ENCODE results near the gene SLC2A9. TPM values are rescaled to one million over a fixed set of nuclear protein-coding genes. Genes with fewer than 3 reads are reported as not detected.

The SLC2A9 gene
- total RNA-seq: under 1 TPM; 0.54 TPM

GRCh38 chr4:10020871-10021652, at the start of gene SLC2A9:
Gene SLC2A9 (minus strand): TSS chr4:10021497. CDS start chr4:10021429, 68 bp downstream.
- DNase-seq (no peak), ATAC-seq (no peak)
- Mint-ChIP-seq H3K27ac (no peak within 1 kb of the TSS), H3K27me3 (no peaks in the 10 kb centered on the region), H3K4me3 (no peak within 1 kb of the TSS), H3K4me1 (ENCODE audit: low read depth) (peaks cover 8% of the 10 kb centered on the region), H3K9me3 (no peaks in the 10 kb centered on the region), H3K36me3 (ENCODE audit: low read depth) (no peaks in the 10 kb centered on the region)
- no peak for TF ChIP-seq CTCF (IDR thresholded peaks at IDR 0.05)
- intact Hi-C loops (cut with micrococcal nuclease): no loop called here
- ChIA-PET POLR2A (interaction anchor here (1.1 kb wide), 1 partner anchor 10 kb away, joined by 5 read pairs; no protein-coding TSS in a partner anchor), CTCF (interaction anchor here (1.2 to 2.4 kb wide), 3 partner anchors 44 to 317 kb away, joined by 4 to 11 read pairs (median 4); no protein-coding TSS in a partner anchor)

- DNase-seq (no peak), ATAC-seq (peak; percentile 34)
- no peak for TF ChIP-seq CTCF (IDR thresholded peaks at IDR 0.05)
- no peak overlapping the region for H3K4me3 Mint-ChIP-seq
- intact Hi-C loops (cut with micrococcal nuclease): no loop called here
- ChIA-PET POLR2A (interaction anchor here (0.8 to 1.0 kb wide), 2 partner anchors 19 to 31 kb away, joined by 3 read pairs; no protein-coding TSS in a partner anchor), CTCF (interaction anchor here (0.7 to 1.0 kb wide), 2 partner anchors 28 to 93 kb away, joined by 3 read pairs; no protein-coding TSS in a partner anchor)
- H3K4me1 Mint-ChIP-seq (ENCODE audit: low read depth): no peaks in the 10 kb centered on the region
- no peaks in the 10 kb centered on the region for H3K27me3 Mint-ChIP-seq
- H3K9me3 Mint-ChIP-seq: no peaks in the 10 kb centered on the region
- no peak overlapping the region for H3K27ac Mint-ChIP-seq
- peaks cover 32% of the 10 kb centered on the region for H3K36me3 Mint-ChIP-seq (ENCODE audit: low read depth)
Observed at GRCh38 chr4:10069075-10069642, 47.9 kb upstream of the SLC2A9 start.

- ChIA-PET CTCF (interaction anchor here (0.9 kb wide), 1 partner anchor 482 kb away, joined by 3 read pairs; no protein-coding TSS in a partner anchor), POLR2A (interaction anchor here (1.2 kb wide), 1 partner anchor 12 kb away, joined by 3 read pairs; no protein-coding TSS in a partner anchor)
- H3K27me3 Mint-ChIP-seq: no peaks in the 10 kb centered on the region
- no peak overlapping the region for H3K27ac Mint-ChIP-seq
- H3K36me3 Mint-ChIP-seq (ENCODE audit: low read depth): peaks cover 14% of the 10 kb centered on the region
- DNase-seq (no peak), ATAC-seq (no peak)
- no peaks in the 10 kb centered on the region for H3K4me1 Mint-ChIP-seq (ENCODE audit: low read depth)
- H3K4me3 Mint-ChIP-seq: no peak overlapping the region
- intact Hi-C loops (cut with micrococcal nuclease): no loop called here
- no peak for TF ChIP-seq CTCF (IDR thresholded peaks at IDR 0.05)
- no peaks in the 10 kb centered on the region for H3K9me3 Mint-ChIP-seq
Observed at GRCh38 chr4:10066670-10067651, 45.7 kb upstream of the SLC2A9 start.

- DNase-seq (no peak), ATAC-seq (no peak)
- no peak overlapping the region for H3K4me3 Mint-ChIP-seq
- no peak for TF ChIP-seq CTCF (IDR thresholded peaks at IDR 0.05)
- ChIA-PET CTCF (interaction anchor here (0.9 kb wide), 1 partner anchor 483 kb away, joined by 3 read pairs; no protein-coding TSS in a partner anchor), POLR2A (interaction anchor here (1.2 kb wide), 1 partner anchor 12 kb away, joined by 3 read pairs; no protein-coding TSS in a partner anchor)
- no peaks in the 10 kb centered on the region for H3K9me3 Mint-ChIP-seq
- H3K27ac Mint-ChIP-seq: no peak overlapping the region
- H3K36me3 Mint-ChIP-seq (ENCODE audit: low read depth): peaks cover 12% of the 10 kb centered on the region
- intact Hi-C loops (cut with micrococcal nuclease): no loop called here
- H3K4me1 Mint-ChIP-seq (ENCODE audit: low read depth): no peaks in the 10 kb centered on the region
- H3K27me3 Mint-ChIP-seq: no peaks in the 10 kb centered on the region
Observed at GRCh38 chr4:10066206-10066605, 44.9 kb upstream of the SLC2A9 start.

Measured in activated CD8-positive, alpha-beta T cell treated with anti-CD3 and anti-CD28 coated beads for 36 hours (primary cell).